GM19395 (cell line): ENCODE measurements around the gene C21orf58.

Experiments used
- ATAC-seq: cut with Tn5 transposase; IDR thresholded peaks from one replicate; pipeline ENCODE4 v1.9.1; 2021; ENCODE audit warnings: mild to moderate bottlenecking, moderate library complexity; ENCODE audit not compliant: unreplicated experiment

C21orf58 gene

GRCh38 chr21:46264690-46265144 lies 59.0 kb downstream of the C21orf58 start:
- no peak for ATAC-seq

GRCh38 chr21:46264046-46264689 lies 59.5 kb downstream of the C21orf58 start:
- ATAC-seq, result no peak

- ATAC-seq, result no peak
Observed at GRCh38 chr21:46256501-46256994, 67.1 kb downstream of the C21orf58 start.

GRCh38 chr21:46255758-46256337 lies 67.8 kb downstream of the C21orf58 start:
- ATAC-seq, result no peak

GRCh38 chr21:46255166-46255565 lies 68.5 kb downstream of the C21orf58 start:
- no peak for ATAC-seq

- ATAC-seq, result peak; percentile 53
Observed at GRCh38 chr21:46254208-46254975, 69.3 kb downstream of the C21orf58 start.

GRCh38 chr21:46253610-46254124 lies 70.0 kb downstream of the C21orf58 start:
- ATAC-seq, result peak; percentile 64

- ATAC-seq, result no peak
Observed at GRCh38 chr21:46252840-46253239, 70.8 kb downstream of the C21orf58 start.
